Activated naive CD4-positive, alpha-beta T cell treated with anti-CD3 and anti-CD28 coated beads for 36 hours (primary cell): ENCODE results near the gene RCC2. TPM values are rescaled to one million over a fixed set of nuclear protein-coding genes. Genes with fewer than 3 reads are reported as not detected.
"Not testable (repeated sequence)": the region's sequence is repeated elsewhere in the genome, so short reads cannot be mapped to it uniquely, and the experiment has no call there.

Experiments used
- CTCF ChIA-PET: fragments of 350-600 bp; sonication (Branson Sonifier 250); formaldehyde crosslinking; loops from one replicate; lab custom pipeline; 2021; ENCODE audit warnings: antibody characterized with exemption; lab: Charles Lee
- DNase-seq: peaks from one replicate; pipeline ENCODE4 v3.0.0-alpha.2; 2020
- H3K27ac Mint-ChIP-seq: one replicate; pipeline ENCODE4 v1.8.0; 2021; ENCODE audit warnings: mild to moderate bottlenecking, mixed read lengths
- H3K27me3 Mint-ChIP-seq: one replicate; pipeline ENCODE4 v1.8.0; 2021; ENCODE audit warnings: low read depth, mixed read lengths
- H3K36me3 Mint-ChIP-seq: one replicate; pipeline ENCODE4 v1.8.0; 2021; ENCODE audit warnings: low read depth, mixed read lengths
- H3K4me1 Mint-ChIP-seq: one replicate; pipeline ENCODE4 v1.8.0; 2021; ENCODE audit warnings: low read depth, mixed read lengths
- H3K4me3 Mint-ChIP-seq: one replicate; pipeline ENCODE4 v1.8.0; 2021; ENCODE audit warnings: mild to moderate bottlenecking, moderate library complexity, mixed read lengths
- H3K9me3 Mint-ChIP-seq: one replicate; pipeline ENCODE4 v1.8.0; 2021; ENCODE audit warnings: mixed read lengths
- intact Hi-C: fragments of 100-400 bp; cut with micrococcal nuclease; formaldehyde crosslinking; loops from one replicate; pipeline ENCODE4 v1.15.1; 2023
- total RNA-seq, 2 experiments: library from RNA; stranded (reverse); gene quantifications; one replicate each; pipeline ENCODE4 v1.2.3, GENCODE V29; 2021

RCC2 gene
- total RNA-seq, result 100 to 1,000 TPM; 130 to 132 TPM

DNA sequence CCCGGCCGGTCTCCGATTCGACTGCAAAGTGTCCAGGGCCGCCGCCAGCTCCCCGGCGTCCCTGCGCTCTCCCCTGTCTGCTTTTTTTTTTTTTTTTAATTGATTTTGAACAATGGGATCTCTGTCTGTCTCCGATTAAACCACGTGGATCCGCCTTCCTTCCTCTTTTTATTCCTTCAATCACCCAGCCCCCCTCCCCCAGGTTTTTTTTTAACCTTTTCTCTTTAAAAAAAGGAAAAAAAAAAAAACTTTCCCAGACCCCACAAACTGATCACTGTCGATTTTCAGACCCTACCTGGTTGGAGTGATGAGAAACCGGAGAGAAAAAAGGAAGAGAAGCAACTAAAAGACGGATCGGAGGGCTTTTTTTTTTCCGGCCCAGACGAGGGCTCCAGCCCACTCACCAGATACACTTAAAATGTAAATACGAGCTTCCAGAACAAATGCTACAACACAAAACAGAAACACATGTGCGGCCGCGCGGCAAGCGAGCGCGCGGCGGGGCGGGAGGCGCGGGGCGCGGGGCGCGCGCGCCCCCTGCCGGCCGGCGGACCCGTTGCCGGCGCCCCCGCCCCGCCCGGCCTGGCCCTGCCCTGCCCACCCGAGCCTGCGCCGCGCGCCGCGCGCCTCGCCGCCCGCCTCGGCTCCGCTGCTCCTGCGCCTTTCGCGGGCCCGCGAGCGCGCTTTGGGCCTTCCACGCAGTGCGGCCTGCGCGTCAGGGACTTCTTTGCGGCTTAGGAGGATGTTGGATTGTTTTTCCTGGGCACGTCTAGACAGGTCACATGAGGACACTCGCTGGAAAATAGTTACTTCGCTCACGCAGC is at the start of gene RCC2:
Gene RCC2, minus strand, starts transcription at position 428 of the 824 bp plus-strand sequence. CDS start 1,163 bp downstream, outside the sequence.
- Mint-ChIP-seq H3K36me3 (peaks cover 29% of the 10 kb centered on the region), H3K4me1 (peaks cover 44% of the 10 kb centered on the region), H3K4me3 (peak within 1 kb of the TSS; percentile 94), H3K27ac (peak within 1 kb of the TSS; percentile 97), H3K9me3 (no peaks in the 10 kb centered on the region), H3K27me3 (no peaks in the 10 kb centered on the region)
- CTCF ChIA-PET, result interaction anchor here (0.6 to 1.0 kb wide), 7 partner anchors 13 to 1897 kb away, joined by 3 to 6 read pairs (median 4); no protein-coding TSS in a partner anchor
- DNase-seq, result peak; percentile 67
- intact Hi-C loops, result loop anchor here (2.0 to 5.0 kb wide), 3 partner anchors 19 to 1518 kb away; partner anchors contain the start of gene IFFO2

GRCh38 chr1:17486242-17486641 is 46.8 kb upstream of the RCC2 start:
- no peaks in the 10 kb centered on the region for H3K36me3 Mint-ChIP-seq
- CTCF ChIA-PET, result no interaction called here
- H3K27me3 Mint-ChIP-seq, result peaks cover 8% of the 10 kb centered on the region
- intact Hi-C loops, result loop anchor here (5.0 kb wide), 1 partner anchor 64 kb away; no protein-coding TSS in a partner anchor
- DNase-seq, result no peak
- H3K27ac Mint-ChIP-seq, result no peak overlapping the region
- H3K4me3 Mint-ChIP-seq, result no peak overlapping the region
- no peaks in the 10 kb centered on the region for H3K9me3 Mint-ChIP-seq
- H3K4me1 Mint-ChIP-seq, result peaks cover 3% of the 10 kb centered on the region

GRCh38 chr1:17485281-17485680 is 45.8 kb upstream of the RCC2 start:
- Mint-ChIP-seq H3K27me3 (peaks cover 8% of the 10 kb centered on the region), H3K36me3 (no peaks in the 10 kb centered on the region), H3K9me3 (no peaks in the 10 kb centered on the region), H3K4me3 (no peak overlapping the region), H3K4me1 (peaks cover 3% of the 10 kb centered on the region), H3K27ac (no peak overlapping the region)
- intact Hi-C loops, result loop anchor here (5.0 kb wide), 1 partner anchor 63 kb away; no protein-coding TSS in a partner anchor
- CTCF ChIA-PET, result no interaction called here
- peak; percentile 25 for DNase-seq

GRCh38 chr1:17481981-17482380 is 42.5 kb upstream of the RCC2 start:
- H3K4me3 Mint-ChIP-seq, H3K27me3 Mint-ChIP-seq, H3K36me3 Mint-ChIP-seq, DNase-seq, intact Hi-C loops, H3K4me1 Mint-ChIP-seq, H3K27ac Mint-ChIP-seq, H3K9me3 Mint-ChIP-seq: not testable (repeated sequence)
- CTCF ChIA-PET, result interaction anchor here (0.6 kb wide), 1 partner anchor 124 kb away, joined by 3 read pairs; no protein-coding TSS in a partner anchor

GRCh38 chr1:17480846-17481245 is 41.4 kb upstream of the RCC2 start:
- Mint-ChIP-seq H3K4me1 (no peaks in the 10 kb centered on the region), H3K27ac (no peak overlapping the region), H3K36me3 (no peaks in the 10 kb centered on the region), H3K27me3 (peaks cover 5% of the 10 kb centered on the region), H3K4me3 (no peak overlapping the region), H3K9me3 (no peaks in the 10 kb centered on the region)
- intact Hi-C loops, result no loop called here
- no peak for DNase-seq
- CTCF ChIA-PET, result no interaction called here

- intact Hi-C loops, result no loop called here
- Mint-ChIP-seq H3K36me3 (no peaks in the 10 kb centered on the region), H3K27me3 (no peaks in the 10 kb centered on the region), H3K4me3 (no peak overlapping the region), H3K4me1 (no peaks in the 10 kb centered on the region), H3K27ac (no peak overlapping the region), H3K9me3 (no peaks in the 10 kb centered on the region)
- peak; percentile 13 for DNase-seq
- CTCF ChIA-PET, result interaction anchor here (0.6 to 1.7 kb wide), 3 partner anchors 11 to 30 kb away, joined by 3 to 9 read pairs (median 3); no protein-coding TSS in a partner anchor
Observed at GRCh38 chr1:17475752-17476151, 36.3 kb upstream of the RCC2 start.

GRCh38 chr1:17474836-17475555 is 35.5 kb upstream of the RCC2 start:
- H3K9me3 Mint-ChIP-seq, H3K27ac Mint-ChIP-seq, H3K4me3 Mint-ChIP-seq, DNase-seq, H3K36me3 Mint-ChIP-seq, H3K27me3 Mint-ChIP-seq, intact Hi-C loops, H3K4me1 Mint-ChIP-seq: not testable (repeated sequence)
- CTCF ChIA-PET, result interaction anchor here (1.7 kb wide), 1 partner anchor 10 kb away, joined by 9 read pairs; no protein-coding TSS in a partner anchor

- H3K4me1 Mint-ChIP-seq, result no peaks in the 10 kb centered on the region
- no peaks in the 10 kb centered on the region for H3K36me3 Mint-ChIP-seq
- H3K27me3 Mint-ChIP-seq, result no peaks in the 10 kb centered on the region
- no peaks in the 10 kb centered on the region for H3K9me3 Mint-ChIP-seq
- intact Hi-C loops, result no loop called here
- CTCF ChIA-PET, result no interaction called here
- H3K27ac Mint-ChIP-seq, result no peak overlapping the region
- no peak overlapping the region for H3K4me3 Mint-ChIP-seq
- DNase-seq, result no peak
Observed at GRCh38 chr1:17472814-17473213, 33.3 kb upstream of the RCC2 start.

- Mint-ChIP-seq H3K27ac (no peak overlapping the region), H3K36me3 (no peaks in the 10 kb centered on the region), H3K27me3 (no peaks in the 10 kb centered on the region), H3K9me3 (no peaks in the 10 kb centered on the region), H3K4me1 (no peaks in the 10 kb centered on the region), H3K4me3 (no peak overlapping the region)
- no peak for DNase-seq
- intact Hi-C loops, result no loop called here
- CTCF ChIA-PET, result no interaction called here
Observed at GRCh38 chr1:17471393-17471792, 31.9 kb upstream of the RCC2 start.

- Mint-ChIP-seq H3K4me3 (no peak overlapping the region), H3K36me3 (no peaks in the 10 kb centered on the region), H3K4me1 (no peaks in the 10 kb centered on the region), H3K9me3 (no peaks in the 10 kb centered on the region), H3K27ac (no peak overlapping the region), H3K27me3 (no peaks in the 10 kb centered on the region)
- intact Hi-C loops, result no loop called here
- DNase-seq, result no peak
- CTCF ChIA-PET, result no interaction called here
Observed at GRCh38 chr1:17470021-17470799, 30.7 kb upstream of the RCC2 start.

DNA sequence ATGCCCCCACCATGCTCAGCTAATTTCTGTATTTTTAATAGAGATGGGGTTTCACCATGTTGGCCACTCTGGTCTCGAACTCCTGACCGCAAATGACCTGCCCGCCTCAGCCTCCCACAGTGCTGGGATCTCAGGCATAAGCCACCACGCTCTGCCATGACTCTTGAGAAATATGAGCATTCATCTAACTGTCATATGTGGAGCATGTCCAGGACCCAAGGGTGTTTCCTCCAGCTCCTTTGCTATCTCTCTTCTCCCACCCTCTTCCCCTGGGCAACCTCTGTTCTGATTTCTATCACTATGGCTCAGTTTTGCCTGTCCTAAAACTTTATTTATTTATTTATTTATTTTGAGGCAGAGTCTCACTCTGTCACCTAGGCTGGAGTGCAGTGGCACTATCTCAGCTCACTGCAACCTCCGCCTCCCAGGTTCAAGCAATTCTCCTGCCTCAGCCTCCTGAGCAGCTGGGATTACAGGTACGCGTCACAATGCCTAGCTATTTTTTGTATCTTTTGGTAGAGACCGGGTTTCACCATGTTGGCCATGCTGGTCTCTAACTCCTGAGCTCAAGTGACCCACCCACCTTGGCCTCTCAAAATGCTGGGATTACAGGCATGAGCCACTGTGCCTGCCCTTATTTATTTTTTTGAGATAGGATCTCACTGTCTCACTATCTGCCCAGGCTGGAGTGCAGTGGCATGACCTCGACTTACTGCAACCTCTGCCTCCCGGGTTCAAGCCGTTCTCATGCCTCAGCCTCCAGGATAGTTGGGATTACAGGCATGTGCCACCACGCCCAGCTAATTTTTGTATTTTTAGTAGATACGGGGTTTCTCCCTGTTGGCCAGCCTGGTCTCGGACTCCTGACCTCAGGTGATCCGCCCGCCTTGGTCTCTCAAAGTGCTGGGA is 29.1 kb upstream of the RCC2 start:
- H3K9me3 Mint-ChIP-seq, H3K4me3 Mint-ChIP-seq, H3K27me3 Mint-ChIP-seq, H3K4me1 Mint-ChIP-seq, intact Hi-C loops, H3K36me3 Mint-ChIP-seq, H3K27ac Mint-ChIP-seq, DNase-seq: not testable (repeated sequence)
- CTCF ChIA-PET, result interaction anchor here (0.6 kb wide), 1 partner anchor 182 kb away, joined by 6 read pairs; no protein-coding TSS in a partner anchor
